Medulla oblongata (tissue), 1 donor: ENCODE results near the gene CAMK1G.
A peak's percentile ranks its signal among the peaks of the same experiment; 100 is the strongest.

Experiments used
- DNase-seq: peaks from one replicate; pipeline ENCODE4 v3.0.0-alpha.2; 2015; ENCODE audit errors: extremely low spot score

CAMK1G gene

DNA sequence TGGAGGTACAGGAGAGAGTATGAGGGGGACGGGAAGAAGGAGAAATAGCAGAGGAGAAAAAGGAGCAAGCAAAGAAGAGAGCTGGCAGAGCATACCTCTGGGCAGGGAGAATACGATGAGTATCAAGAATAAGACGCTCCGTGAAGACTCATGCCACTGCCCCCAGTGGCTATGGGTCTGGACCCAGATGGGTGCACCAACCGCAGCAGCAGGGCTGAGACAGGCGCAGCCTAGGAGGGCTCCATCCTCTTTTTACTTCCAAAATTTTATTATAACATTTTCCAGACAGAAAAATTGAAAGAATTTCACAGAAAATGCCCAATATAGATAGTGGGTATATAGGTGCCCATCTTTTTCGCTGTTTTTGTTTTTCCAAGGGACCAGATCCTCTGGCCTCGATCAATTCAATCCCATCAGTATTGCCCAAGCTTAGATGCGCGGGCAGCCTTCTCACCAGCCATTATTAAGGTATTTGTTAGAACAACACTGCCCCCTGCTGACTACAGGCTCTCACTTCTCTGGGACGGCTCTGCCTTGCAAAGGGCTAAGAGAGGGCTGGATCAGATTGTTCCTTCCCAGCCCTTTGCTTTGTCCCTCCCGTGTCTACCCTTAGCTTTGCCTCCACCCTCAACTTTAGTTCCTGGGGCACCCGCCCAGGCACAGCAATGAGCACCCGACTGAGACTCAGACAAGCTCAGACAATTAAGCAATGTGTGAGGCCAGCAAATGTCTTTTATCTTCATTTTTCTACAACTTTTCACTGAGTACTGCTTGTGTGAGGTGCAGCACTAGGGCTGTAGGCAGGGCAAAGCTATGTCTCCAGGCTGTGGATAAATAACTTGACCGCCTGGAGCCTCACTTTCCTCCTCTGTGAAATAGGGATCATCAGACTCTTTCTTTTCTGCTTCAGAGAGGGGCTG, 17.5 kb upstream of the CAMK1G start:
- DNase-seq: peak; percentile 95

GRCh38 chr1:209567698-209568175, 15.8 kb upstream of the CAMK1G start:
- DNase-seq: no peak

DNA sequence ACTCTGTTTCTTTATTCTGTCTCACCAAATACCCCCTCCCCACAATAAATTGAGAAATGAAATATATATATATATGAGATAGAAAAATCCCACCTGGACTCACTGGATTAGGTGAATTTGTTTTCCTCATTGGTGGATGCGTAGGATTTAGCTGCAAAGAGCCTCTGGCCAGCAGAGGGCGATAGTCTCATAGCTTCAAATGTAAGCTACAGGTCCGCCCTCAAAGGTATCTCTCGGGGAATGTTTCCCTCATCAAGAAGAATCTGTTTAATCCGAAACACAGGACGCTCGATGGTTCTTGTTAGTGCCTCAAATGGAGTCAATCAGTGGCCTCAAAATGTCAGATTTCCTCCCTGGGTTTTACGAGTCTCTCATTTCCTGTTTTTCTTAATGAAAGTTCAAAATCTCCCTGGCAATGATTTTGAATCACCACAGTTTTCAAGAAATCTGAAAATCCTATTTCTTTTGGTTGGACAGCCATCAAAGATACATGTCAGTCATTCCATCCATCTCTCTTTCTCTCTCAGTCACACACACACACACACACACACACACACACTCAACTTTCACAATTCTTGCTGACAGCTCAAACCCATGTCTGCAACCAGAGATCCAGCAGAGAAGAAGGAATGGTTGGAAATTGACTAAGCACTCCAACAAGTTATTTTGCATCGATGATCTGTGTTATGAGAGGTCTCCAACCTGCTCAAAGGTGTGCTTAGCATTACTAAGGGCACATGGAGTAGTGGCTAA, 13.9 kb upstream of the CAMK1G start:
- peak; percentile 85 for DNase-seq

GRCh38 chr1:209570743-209571142, 12.8 kb upstream of the CAMK1G start:
- DNase-seq: no peak

DNA sequence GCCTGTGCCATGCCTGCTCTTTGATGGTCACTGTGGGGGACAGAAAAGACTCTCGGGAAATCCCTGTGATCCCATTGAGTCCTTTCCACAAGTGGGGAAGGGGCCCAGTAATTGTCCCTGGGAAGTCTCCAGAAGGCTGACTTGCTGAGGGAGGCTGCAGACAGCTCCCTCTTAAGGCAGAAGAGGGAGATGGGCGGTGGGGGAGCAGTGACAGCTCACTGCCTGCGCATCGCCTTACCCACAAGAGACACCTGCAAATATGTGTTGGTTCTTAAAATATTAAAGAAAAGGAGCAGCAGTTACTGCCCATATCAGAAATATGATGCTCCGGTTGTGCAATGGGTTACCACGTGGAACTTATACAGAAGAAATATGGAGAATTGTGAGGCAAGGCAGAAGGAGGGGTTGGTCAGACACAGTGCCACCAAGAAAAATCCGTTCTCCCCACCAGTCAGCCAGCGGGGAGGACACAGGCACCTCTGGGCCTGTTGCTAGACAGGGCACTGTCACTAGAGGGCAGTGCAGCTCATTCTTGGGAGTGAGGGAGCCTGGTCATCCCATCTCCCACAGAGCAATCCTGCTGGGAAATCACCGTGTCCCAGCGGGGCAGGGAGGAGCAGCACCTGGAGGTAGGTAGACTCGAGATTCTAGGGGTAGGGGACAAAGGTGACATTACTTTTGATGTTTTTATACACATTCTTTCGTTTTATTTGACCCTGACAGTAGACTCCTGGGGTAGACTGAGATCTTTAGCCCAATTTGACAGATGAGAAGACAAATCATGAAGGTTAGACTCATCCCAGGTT, 6.9 kb upstream of the CAMK1G start:
- DNase-seq: peak; percentile 92

- no peak for DNase-seq
Observed at GRCh38 chr1:209577346-209577745, 6.2 kb upstream of the CAMK1G start.

GRCh38 chr1:209580577-209580976, 2.9 kb upstream of the CAMK1G start:
- no peak for DNase-seq

DNA sequence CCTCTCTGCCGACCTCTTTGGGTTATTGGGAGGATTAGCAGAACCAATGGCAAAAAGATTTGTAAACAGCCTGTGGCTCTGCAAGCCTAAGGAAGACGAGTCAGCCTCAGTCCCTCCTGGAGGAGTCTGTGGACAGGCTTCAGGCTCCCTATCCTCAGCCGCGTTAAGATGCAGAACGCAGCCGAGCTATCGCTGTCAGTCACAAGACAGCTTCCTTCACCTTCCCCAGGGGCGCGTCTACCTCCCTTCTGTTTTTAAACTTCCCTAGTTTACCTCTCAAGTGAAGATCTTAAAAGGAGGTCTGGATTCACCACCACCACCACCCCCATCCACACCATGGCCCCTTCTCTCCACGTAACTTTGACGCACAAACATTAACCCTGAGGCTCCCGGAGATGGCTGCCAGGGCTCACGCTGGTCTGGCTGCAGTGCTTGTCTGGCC, 738 bp downstream of the CAMK1G start:
- DNase-seq: no peak

DNA sequence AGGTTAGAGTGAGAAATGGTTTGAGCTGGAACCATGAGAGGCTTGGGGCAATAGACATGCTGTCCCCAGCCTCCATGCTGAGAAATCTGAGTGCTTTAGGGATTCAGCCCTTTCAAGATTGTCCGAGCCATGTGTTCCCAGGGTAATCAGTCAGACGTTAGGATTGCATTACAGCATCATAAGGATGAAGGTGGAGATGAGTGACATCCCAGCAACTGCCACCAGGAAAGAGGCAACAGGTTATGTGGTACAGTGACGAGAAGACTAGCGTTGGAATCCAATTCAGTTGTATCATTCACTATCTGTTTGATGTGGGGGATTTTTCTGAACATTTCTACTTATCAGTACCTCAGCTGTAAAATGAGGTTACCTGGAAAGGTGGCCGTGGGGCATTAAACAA, 1.7 kb downstream of the CAMK1G start:
- no peak for DNase-seq

GRCh38 chr1:209585672-209586071, 2.2 kb downstream of the CAMK1G start:
- DNase-seq: peak; percentile 60

- DNase-seq: no peak
Observed at GRCh38 chr1:209586221-209586740, 2.8 kb downstream of the CAMK1G start.

DNA sequence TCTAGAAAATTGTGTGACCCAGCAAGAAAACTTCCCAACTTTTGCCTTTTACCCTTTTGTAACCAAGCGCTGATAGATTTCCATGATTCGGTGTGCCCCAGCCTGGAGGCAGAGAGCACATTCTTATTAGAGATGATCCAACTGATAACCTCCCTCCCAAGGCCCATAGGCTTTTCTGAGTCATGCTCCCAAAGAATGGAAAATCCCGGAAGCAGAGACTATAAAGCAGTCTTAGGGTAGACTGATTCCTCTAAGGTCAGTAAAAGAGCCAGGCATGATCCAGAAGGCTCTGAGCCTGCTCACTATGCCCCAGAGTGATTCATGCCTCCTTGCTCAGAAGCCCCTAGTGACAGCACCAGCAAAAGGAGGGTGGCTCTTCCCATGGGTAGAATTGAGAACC, 4.3 kb downstream of the CAMK1G start:
- DNase-seq: no peak

GRCh38 chr1:209589440-209589839, 5.9 kb downstream of the CAMK1G start:
- DNase-seq: no peak

DNA sequence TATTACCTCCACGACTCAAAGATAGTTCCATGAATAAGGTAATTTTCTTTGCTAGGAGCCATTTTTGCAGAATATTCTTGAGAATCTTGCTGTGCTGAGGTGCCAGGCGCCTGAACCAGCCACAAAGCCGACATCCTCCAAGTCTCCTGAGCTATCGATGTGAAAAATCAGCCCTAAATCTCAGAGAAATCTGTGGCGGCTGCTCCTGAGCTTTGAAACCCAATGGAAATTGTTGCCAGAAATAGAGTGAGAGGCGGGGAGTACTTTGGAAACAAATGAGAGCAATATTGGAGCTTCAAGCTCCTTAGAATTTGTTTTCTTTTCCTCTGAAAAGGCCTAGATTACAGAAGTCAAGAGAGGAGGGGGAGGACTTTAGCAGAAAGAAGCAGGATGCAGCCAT, 6.3 kb downstream of the CAMK1G start:
- no peak for DNase-seq

GRCh38 chr1:209590405-209590804, 6.9 kb downstream of the CAMK1G start:
- DNase-seq: peak; percentile 37

GRCh38 chr1:209593747-209594146, 10.2 kb downstream of the CAMK1G start:
- no peak for DNase-seq

DNA sequence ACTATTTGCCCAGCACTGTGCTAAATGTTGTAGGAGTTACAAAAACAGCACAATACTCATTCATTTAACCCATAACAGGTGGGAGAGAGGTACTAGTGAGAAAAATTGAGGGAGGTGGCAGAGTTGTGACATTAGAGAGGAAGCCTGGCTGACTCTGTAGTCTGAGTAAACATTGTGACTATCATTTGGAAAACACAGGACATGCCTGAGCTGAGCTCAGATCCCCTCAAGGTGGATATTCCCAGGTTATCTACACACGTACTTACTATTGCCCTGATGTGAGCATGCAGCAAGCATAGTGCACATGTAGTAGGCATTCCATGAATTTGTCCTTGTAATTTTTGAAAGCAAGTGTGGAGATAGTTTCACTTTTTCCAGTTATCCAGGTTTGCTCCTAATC, 10.9 kb downstream of the CAMK1G start:
- DNase-seq: no peak

DNA sequence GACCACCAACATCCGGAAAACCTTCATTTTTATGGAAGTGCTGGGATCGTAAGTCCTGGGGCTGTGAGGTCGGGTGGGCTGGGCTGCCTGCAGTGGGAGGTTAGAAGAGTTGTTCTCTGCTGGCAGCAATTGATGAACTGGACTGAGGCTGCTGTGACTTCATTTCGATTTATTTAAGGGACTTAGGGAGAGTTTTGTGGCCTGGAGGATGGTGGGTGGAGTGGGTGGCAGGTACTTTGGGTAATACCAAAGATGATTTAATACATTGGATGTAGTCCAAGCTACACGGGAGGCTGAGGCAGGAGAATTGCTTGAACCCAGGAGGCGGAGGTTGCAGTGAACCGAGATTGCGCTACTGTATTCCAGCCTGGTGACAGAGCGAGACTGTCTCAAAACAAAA, 11.5 kb downstream of the CAMK1G start:
- DNase-seq: no peak

GRCh38 chr1:209595599-209596285, 12.2 kb downstream of the CAMK1G start:
- DNase-seq: no peak

GRCh38 chr1:209597499-209597898, 14.0 kb downstream of the CAMK1G start:
- no peak for DNase-seq

DNA sequence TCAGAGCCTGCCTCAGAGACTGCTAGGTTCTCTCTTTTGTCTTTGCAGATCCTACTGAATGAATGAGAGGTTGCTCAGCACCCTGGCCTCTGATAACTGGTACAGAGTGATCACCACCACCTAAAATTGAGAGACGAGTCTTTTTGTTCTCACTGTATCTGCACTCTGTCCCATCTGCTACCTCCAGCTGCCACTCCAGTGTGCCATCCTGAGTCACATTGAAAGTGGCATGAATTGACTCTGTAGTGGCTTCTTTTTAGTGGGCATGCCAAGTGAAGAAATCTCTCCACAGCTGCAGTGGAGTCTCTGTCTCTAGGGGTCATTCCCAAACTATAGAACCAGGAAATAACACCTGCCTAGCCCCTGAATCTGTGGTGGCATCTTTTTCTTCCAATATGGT, 14.7 kb downstream of the CAMK1G start:
- no peak for DNase-seq
